SIG-M5 (cell line): ENCODE data around the gene MARS1.
"Not testable (repeated sequence)": the region's sequence is repeated elsewhere in the genome, so short reads cannot be mapped to it uniquely, and the experiment has no call there.

ENCODE experiments used
- DNase-seq: peaks from one replicate; lab custom pipeline; 2025; lab: John Stamatoyannopoulos, UW

Gene MARS1

DNA sequence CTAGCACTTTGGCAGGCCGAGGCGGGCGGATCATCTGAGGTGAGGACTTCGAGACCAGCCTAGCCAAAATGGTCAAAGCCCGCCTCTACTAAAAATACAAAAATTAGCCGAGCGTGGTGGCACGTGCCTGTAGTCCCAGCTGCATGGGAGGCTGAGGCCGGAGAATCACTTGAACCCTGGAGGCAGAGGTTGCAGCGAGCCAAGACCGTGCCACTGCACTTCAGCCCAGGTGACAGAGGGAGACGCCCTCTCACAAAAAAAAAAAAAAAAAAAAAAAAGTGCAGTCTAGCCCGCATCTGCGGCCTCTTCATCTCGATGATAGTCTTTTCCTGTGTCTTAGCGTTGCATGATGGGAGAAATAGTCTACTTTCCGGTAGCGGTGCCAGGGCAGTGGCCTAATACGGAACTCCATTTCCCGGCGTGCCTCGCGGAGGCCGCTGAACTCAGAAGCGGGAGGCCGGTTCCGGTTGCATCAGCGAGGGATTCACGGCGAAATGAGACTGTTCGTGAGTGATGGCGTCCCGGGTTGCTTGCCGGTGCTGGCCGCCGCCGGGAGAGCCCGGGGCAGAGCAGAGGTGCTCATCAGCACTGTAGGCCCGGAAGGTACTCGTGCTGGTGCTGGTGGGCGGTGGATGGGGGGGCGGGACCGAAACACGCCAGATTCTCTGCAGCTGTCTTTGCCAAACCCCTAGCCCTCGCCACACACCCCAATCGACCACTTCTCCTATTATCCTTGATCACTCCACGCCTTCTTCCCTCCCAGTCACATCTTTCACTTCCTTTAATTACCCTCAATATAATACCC, at the start of gene MARS1:
Gene MARS1, plus strand, starts transcription at position 472 of the 805 bp plus-strand sequence. Its CDS starts 23 bp downstream, at position 495.
- peak; percentile 94 for DNase-seq

DNA sequence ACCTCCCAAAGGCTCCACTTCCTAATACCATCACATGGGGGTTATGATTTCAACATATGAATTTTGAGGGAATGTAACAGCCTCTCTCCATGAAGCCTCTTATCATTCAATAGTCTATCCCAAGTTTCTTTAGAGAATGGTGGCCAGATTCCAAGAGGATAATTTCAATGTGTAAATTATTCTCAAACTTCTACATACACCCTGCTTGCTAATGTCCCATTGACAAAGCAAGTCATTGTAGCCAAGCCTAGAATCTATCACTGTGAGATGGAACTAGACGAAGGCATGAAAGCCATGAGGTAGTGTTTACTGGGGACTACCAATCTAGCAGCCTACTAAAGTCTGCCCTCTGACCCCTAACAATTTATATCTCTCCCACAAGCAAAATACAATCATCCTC, 49.5 kb upstream of the MARS1 start:
- DNase-seq, result no peak

DNA sequence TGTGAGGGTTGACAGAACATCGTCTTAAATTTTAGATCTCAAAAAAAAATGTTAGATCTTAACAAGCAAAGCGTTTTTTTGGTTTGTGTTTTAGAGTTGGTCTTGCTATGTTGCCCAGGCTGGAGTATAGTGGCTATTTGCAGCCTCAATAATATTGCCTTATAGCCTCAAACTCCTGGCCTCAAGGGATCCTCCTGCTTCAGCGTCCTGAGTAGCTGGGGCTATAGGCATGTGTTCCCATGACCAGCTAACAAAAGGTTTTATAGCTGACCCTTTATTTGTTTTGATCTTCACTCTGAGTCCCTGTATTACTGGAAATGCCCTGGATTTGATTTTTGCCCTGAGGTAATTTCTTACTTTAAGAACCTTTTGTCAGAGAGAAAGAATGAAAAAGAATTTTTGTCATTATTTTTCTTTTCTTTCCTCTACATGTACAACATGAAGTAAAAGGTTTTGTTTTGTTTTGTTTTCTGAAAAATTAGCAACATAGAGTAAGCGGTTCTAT, 48.1 kb upstream of the MARS1 start:
- no peak for DNase-seq

DNA sequence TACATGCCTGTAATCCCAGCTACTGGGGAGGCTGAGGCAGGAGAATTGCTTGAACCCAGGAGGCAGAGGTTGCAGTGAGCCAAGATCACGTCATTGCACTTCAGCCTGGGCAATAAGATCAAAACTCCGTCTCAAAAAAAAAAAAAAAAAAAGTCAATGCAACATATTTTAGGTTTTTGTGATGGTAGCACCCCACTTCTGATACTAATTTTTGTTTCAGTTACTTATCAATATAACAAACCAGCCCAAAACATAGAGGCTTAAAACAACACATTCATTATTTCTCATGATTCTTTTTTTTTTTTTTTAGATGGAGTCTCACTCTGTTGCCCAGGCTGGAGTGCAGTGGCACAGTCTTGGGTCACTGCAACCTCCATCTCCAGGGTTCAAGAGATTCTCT, 46.5 kb upstream of the MARS1 start:
- DNase-seq, result not testable (repeated sequence)

DNA sequence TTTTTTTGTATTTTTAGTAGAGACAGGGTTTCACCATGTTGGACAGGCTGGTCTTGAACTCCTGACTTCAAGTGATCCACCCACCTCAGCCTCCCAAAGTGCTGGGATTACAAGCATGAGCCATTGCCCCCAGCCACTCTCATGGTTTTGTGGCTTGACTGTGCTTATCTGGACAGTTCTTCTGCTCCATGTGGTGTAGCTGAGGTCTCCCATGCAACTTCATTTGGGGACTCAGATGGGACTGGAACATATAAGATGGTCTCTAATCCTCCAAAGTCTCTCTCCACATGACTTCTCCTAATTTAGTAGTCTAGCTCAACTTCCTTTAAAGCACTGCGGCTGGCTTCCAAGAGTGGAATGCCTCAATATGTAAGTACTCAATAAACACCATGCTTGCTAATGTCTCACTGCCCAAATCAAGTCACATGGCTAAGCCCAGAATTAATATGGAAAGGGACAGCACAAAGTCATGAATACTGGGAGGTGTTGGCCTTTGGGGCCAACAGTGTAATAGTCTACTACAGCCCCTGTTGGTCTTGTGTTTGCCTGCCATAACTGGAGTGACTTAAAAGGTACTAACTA, 45.9 kb upstream of the MARS1 start:
- no peak for DNase-seq

DNA sequence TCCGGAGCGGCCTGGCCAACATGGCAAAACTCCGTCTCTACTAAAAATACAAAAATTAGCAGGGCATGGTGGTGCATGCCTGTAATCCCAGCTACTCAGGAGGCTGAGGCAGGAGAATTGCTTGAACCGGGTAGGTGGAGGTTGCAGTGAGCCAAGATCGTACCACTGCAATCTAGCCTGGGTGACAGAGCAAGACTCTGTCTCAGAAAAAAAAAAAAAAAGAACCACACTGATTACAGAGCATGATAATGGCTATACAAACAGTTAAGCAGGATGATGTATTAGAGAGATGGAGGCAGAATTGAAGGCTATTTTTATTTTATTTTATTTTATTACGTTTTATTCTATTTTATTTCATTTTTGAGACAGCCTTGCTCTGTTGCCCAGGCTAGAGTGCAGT, 43.5 kb upstream of the MARS1 start:
- DNase-seq, result not testable (repeated sequence)

DNA sequence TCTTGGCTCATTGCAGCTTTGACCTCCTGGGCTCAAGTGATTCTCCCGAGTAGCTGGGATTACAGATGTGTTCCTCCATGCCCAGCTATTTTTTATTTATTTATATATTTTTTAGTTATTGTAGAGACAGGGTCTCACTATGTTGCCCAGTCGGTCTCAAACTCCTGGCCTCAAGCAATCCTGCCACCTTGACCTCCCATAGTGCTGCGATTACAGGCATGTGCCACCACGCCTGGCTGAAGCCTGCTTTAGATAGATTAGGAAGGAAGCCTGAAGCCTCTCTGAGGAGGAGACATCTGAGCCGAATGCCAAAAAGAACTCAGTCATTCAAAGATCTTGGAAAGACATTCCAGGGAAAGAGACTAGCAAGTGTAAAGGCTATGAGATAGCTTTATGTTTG, 43.1 kb upstream of the MARS1 start:
- DNase-seq, result no peak

DNA sequence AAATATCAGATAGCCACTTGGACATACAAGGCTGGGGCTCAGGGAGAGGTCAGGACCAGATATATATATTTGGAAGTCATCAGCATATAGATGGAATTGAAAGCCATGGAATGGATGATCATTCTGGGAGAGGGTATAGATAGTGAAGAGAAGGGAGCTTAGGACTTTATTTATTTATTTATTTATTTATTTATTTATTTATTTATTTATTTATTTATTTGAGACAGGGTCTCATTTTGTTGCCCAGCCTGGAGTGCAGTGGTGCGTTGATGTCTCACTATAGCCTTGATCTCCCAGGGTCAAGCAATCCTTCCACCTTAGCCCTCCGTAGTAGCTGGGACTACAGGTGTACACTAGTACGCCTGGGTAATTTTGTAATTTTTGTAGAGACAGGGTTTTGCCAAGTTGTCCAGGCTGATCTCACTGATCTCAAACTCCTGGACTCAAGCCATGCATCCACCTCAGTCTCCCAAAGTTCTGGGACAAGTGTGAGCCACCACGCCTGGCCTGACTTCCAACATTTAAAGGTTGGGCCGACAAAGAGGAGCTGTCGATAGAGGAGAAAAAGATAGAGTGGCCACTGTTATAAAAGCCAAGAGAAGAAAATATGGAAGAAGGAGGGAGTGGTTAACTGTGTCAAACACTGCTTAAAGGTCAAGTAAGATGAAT, 41.4 kb upstream of the MARS1 start:
- DNase-seq, result no peak

DNA sequence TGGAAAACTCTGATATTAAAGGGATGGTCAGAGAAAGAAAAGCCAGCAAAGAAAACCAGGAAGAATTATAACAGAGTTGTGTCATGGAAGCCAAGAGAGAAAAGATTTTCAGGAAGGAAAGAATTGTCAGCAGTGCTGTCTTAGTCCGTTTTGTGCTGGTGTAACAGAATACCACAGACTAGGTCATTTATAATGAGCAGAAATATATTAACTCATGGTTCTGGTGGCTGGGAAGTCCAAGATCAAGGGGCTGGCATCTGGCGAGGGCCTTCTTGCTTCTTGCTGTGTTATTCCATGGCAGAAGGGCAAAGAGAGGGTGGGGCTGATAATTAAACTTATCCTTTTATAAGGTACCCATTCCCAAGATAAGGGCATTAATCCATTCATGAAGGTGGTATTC, 39.2 kb upstream of the MARS1 start:
- no peak for DNase-seq

DNA sequence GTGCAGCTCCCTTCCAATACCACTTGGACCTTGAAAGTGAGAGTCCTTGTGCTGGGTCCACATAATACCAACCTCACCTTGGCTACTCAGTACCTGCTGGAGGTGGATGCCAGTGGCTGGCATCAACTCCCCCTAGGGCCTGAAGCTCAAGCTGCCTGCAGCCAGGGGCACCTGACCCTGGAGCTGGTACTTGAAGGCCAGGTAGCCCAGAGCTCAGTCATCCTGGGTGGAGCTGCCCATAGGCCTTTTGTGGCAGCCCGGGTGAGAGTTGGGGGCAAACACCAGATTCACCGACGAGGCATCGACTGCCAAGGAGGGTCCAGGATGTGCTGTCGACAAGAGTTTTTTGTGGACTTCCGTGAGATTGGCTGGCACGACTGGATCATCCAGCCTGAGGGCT, 38.5 kb upstream of the MARS1 start:
- no peak for DNase-seq

DNA sequence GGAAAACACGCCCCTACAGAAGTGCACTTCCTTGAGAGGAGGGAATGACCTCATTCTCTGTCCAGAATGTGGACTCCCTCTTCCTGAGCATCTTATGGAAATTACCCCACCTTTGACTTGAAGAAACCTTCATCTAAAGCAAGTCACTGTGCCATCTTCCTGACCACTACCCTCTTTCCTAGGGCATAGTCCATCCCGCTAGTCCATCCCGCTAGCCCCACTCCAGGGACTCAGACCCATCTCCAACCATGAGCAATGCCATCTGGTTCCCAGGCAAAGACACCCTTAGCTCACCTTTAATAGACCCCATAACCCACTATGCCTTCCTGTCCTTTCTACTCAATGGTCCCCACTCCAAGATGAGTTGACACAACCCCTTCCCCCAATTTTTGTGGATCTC, 37.8 kb upstream of the MARS1 start:
- no peak for DNase-seq

DNA sequence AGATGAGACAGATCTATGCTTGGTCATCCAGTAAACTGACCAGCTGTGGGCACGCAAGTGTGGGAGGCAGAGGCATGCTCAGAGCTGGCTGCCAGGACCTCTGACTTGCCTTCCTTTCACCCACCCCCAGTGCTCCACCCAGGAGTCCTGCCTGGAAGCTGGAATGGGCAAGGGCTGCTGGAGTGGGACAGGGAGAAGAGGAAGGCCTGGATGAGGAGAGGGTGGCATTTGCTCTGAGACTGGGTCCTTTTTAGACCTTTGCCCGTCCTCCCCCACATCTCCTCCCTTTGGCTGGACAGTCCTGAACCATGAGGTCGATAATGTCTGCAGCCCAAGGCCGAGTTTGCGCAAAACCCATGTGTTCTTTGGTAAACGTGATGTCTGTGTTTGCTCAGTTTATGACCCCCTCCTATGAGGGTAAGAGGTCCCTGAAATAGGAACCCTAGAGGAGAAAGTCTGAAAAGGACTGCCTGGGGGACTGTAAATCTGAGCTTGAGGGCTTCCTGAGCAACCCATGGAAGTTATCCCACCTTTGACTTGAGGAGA, 36.6 kb upstream of the MARS1 start:
- DNase-seq, result no peak

DNA sequence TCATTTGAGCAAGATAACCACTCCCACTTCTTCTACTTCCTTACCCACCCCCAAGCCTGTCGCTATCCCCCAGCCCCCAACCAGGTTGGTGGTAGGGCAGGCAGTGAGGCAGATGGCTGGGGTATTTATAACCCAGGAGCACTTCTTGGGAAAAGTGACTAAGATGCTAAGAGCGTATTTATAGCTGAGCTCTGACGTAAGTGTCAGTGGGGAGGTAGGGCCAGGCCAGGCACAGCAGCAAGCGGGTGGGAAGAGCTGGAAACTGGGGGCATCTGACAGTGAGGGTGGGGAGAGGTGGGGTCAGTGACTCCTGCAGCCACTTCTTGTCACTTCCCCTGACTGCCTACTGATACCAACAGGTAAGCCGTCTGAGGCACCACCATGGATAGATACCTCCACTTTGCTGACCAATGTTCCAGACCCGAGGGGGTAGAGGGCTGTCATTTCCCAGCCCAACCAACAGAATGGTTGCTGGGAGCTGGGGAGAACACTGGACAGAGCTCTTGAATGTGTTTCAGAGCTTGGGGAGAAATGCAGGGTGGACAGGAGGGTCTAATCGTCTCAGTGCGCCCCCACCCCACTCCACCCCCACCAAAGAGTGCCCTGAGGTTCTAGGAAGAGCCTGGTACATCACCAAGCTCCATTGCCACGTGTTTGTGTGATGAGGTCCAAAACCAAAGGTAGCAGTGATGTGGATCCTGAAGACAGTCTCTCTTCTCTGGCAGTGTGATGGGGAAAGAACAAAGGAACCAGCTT, 35.5 kb upstream of the MARS1 start:
- peak; percentile 47 for DNase-seq

DNA sequence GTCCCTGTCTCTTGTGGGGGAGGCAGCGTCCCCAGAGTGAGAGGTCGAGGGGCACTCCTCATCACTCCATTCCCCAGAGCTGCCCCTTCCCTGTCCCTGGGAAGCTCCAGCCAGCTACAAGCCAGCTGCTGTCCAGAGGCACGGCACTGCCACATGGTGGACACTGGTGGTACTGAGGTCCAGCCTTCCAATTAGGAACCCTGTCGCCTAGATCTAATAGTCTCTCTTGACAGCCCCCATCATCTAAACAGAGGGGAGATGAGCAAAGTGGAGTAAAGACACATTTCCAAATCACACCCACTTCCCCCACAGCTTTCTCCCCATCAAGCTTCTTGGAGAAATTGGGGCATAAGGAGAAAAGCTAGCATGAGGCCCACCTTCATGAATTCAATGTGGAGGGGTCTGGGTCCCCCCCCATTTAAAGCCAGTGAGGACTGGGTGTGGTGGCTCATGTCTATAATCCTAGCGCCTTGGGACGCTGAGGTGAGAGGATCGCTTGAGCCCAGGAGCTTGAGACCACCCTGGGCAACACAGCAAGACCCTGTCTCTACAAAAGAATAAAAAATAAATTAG, 34.8 kb upstream of the MARS1 start:
- DNase-seq, result no peak

DNA sequence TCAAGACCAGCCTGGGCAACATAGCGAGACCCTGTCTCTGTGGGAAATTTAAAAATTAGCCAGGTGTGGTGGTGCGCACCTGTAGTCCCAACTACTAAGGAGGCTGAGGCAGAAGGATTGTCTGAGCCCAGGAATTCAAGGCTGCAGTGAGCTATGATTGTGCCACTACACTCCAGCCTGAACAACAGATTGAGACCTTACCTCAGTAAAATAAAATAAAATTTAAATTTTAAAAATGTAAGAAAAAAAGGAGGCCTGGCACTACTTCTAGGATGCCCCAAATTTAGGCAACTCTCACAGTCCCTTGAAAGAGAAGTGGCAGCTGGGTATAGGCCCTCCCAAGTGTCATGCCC, 33.7 kb upstream of the MARS1 start:
- DNase-seq, result no peak

DNA sequence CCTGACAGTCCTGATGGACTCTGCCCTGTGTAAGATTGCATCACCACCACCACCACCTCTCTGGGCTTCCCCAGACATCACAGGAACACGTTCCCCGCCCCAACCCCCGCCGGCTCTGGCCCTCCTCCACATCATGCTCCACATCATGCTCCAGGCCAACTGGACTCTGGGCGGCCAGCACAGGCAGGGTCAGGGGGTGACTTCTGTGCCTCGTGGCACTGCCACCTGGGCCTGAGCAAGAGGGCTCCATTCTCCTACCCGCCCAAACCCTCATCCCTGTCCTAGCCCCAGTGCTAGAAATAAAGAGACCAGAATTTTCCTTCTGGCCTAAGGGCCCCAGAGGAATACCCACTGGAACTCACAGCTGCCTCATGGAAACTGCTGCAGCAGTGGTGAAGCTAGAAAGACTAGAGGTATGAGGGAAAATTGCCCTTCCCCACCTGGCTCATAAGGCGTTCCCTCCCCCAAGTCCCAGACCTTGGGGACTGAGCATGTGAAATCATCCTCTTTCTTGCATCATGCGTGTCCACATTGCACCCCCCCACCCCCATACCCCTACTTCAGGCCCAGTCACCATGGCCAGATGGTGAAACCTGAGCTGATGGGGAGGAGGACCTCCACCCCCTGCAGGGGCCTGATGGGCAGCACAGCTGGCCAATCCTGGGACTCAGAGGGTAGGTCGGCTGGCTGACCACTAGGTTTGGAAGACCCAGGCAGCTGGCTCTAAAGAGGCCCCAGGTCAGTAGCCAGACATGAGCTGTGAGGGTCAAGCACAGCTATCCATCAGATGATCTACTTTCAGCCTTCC, 33.1 kb upstream of the MARS1 start, which contains the start of gene INHBE:
Gene INHBE, plus strand, starts transcription at position 742 of the 808 bp plus-strand sequence. CDS start 230 bp downstream, outside the sequence.
- DNase-seq, result no peak

DNA sequence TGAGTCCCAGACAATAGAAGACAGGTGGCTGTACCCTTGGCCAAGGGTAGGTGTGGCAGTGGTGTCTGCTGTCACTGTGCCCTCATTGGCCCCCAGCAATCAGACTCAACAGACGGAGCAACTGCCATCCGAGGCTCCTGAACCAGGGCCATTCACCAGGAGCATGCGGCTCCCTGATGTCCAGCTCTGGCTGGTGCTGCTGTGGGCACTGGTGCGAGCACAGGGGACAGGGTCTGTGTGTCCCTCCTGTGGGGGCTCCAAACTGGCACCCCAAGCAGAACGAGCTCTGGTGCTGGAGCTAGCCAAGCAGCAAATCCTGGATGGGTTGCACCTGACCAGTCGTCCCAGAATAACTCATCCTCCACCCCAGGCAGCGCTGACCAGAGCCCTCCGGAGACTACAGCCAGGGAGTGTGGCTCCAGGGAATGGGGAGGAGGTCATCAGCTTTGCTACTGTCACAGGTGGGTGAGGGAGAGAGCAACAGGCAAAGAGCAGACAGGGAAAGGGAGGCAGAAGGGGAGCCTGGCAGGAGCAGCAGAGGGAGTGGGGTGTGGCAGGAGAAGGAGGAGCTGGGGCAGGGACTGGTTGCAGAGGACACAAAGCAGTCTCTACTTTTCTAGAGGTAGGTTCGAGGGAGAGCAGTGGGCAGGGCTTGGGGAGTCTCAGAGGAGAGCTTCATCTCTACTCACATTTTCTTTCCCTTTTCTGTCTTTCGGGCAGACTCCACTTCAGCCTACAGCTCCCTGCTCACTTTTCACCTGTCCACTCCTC, 32.3 kb upstream of the MARS1 start:
- DNase-seq, result no peak

DNA sequence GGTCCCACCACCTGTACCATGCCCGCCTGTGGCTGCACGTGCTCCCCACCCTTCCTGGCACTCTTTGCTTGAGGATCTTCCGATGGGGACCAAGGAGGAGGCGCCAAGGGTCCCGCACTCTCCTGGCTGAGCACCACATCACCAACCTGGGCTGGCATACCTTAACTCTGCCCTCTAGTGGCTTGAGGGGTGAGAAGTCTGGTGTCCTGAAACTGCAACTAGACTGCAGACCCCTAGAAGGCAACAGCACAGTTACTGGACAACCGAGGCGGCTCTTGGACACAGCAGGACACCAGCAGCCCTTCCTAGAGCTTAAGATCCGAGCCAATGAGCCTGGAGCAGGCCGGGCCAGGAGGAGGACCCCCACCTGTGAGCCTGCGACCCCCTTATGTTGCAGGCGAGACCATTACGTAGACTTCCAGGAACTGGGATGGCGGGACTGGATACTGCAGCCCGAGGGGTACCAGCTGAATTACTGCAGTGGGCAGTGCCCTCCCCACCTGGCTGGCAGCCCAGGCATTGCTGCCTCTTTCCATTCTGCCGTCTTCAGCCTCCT, 31.6 kb upstream of the MARS1 start:
- no peak for DNase-seq

DNA sequence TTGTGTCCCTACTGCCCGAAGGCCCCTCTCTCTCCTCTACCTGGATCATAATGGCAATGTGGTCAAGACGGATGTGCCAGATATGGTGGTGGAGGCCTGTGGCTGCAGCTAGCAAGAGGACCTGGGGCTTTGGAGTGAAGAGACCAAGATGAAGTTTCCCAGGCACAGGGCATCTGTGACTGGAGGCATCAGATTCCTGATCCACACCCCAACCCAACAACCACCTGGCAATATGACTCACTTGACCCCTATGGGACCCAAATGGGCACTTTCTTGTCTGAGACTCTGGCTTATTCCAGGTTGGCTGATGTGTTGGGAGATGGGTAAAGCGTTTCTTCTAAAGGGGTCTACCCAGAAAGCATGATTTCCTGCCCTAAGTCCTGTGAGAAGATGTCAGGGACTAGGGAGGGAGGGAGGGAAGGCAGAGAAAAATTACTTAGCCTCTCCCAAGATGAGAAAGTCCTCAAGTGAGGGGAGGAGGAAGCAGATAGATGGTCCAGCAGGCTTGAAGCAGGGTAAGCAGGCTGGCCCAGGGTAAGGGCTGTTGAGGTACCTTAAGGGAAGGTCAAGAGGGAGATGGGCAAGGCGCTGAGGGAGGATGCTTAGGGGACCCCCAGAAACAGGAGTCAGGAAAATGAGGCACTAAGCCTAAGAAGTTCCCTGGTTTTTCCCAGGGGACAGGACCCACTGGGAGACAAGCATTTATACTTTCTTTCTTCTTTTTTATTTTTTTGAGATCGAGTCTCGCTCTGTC, 31.0 kb upstream of the MARS1 start:
- DNase-seq, result no peak
